ENCODE results near the gene PAGE2B. TPM values are rescaled to one million over a fixed set of nuclear protein-coding genes. Genes with fewer than 3 reads are reported as not detected.
A peak's percentile ranks its signal among the peaks of the same experiment; 100 is the strongest.
"Not testable (repeated sequence)": the region's sequence is repeated elsewhere in the genome, so short reads cannot be mapped to it uniquely, and the experiment has no call there.

Gene PAGE2B
- 10 to 100 TPM in 1 of 8 experiments, 1 to 10 TPM in 2, under 1 TPM in 2, not detected in 3; 0.85 to 27.6 (median 3.1) TPM for total RNA-seq

- no peak within 1 kb of the TSS for H3K4me3 ChIP-seq
- no peak within 1 kb of the TSS for H3K27ac ChIP-seq
- ATAC-seq (replicated peaks in 6 of 8): no peak
- WGBS, 10 experiments: 80 to 87% (median 86%) methylated on average over 4 to 16 of the region's 36 CpGs; no CpG with 5 or more reads in 7 of the 10 experiments
- no peaks in the 10 kb centered on the region for H3K4me1 ChIP-seq (replicated peaks in 1 of 2)
- in situ Hi-C loops (cut with MboI; ENCODE audit: low pct_unique_long_range_greater_than_20kb in 2 of 9, low sequenced_read_pairs in 9 of 9, unreplicated experiment in 9 of 9): no loop called here
These were observed at the start of gene PAGE2B for GRCh38 chrX:55074851-55075467. Gene PAGE2B, plus strand, starts transcription at chrX:55075030. Its CDS starts 1,012 bp downstream, at chrX:55076042.

GRCh38 chrX:55026143-55026542 lies 48.7 kb upstream of the PAGE2B start:
- Histone ChIP-seq H3K4me1 (replicated peaks in 1 of 2) (no peaks in the 10 kb centered on the region), H3K4me3 (no peak overlapping the region), H3K27ac (no peak overlapping the region)
- in situ Hi-C loops (cut with MboI; ENCODE audit: low pct_unique_long_range_greater_than_20kb in 2 of 9, low sequenced_read_pairs in 9 of 9, unreplicated experiment in 9 of 9): no loop called here
- ATAC-seq (replicated peaks in 6 of 8): no peak

- Histone ChIP-seq H3K4me1 (replicated peaks in 1 of 2) (no peaks in the 10 kb centered on the region), H3K4me3 (no peak overlapping the region), H3K27ac (no peak overlapping the region)
- 14 to 77% (median 33%) methylated on average over 1 to 2 of the region's 2 CpGs; no CpG with 5 or more reads in 2 of the 10 experiments for WGBS, 10 experiments
- no peak for ATAC-seq (replicated peaks in 6 of 8)
- in situ Hi-C loops (cut with MboI; ENCODE audit: low pct_unique_long_range_greater_than_20kb in 2 of 9, low sequenced_read_pairs in 9 of 9, unreplicated experiment in 9 of 9): no loop called here
These were observed 48.0 kb upstream of the PAGE2B start for GRCh38 chrX:55026840-55027239.

- no peak overlapping the region for H3K27ac ChIP-seq
- H3K4me3 ChIP-seq: no peak overlapping the region
- no peaks in the 10 kb centered on the region for H3K4me1 ChIP-seq (replicated peaks in 1 of 2)
- in situ Hi-C loops (cut with MboI; ENCODE audit: low pct_unique_long_range_greater_than_20kb in 2 of 9, low sequenced_read_pairs in 9 of 9, unreplicated experiment in 9 of 9): no loop called here
- WGBS, 10 experiments: 21 to 57% methylated on average over 1 to 3 of the region's 4 CpGs; no CpG with 5 or more reads in 8 of the 10 experiments
- ATAC-seq (replicated peaks in 6 of 8): no peak
These were observed 46.8 kb upstream of the PAGE2B start for GRCh38 chrX:55028040-55028439.

- H3K4me3 ChIP-seq: no peak overlapping the region
- H3K27ac ChIP-seq: no peak overlapping the region
- no peak for ATAC-seq (replicated peaks in 6 of 8)
- H3K4me1 ChIP-seq (replicated peaks in 1 of 2): no peaks in the 10 kb centered on the region
- in situ Hi-C loops (cut with MboI; ENCODE audit: low pct_unique_long_range_greater_than_20kb in 2 of 9, low sequenced_read_pairs in 9 of 9, unreplicated experiment in 9 of 9): no loop called here
These were observed 46.2 kb upstream of the PAGE2B start for GRCh38 chrX:55028611-55029010.

- ATAC-seq (replicated peaks in 6 of 8): no peak
- WGBS, 10 experiments: 0 to 63% (median 20%) methylated on average over 1 to 2 of the region's 2 CpGs; no CpG with 5 or more reads in 7 of the 10 experiments
- Histone ChIP-seq H3K4me3 (no peak overlapping the region), H3K27ac (no peak overlapping the region), H3K4me1 (replicated peaks in 1 of 2) (no peaks in the 10 kb centered on the region)
- in situ Hi-C loops (cut with MboI; ENCODE audit: low pct_unique_long_range_greater_than_20kb in 2 of 9, low sequenced_read_pairs in 9 of 9, unreplicated experiment in 9 of 9): no loop called here
These were observed 45.5 kb upstream of the PAGE2B start for GRCh38 chrX:55029291-55029690.

GRCh38 chrX:55030271-55031205 lies 44.3 kb upstream of the PAGE2B start, which contains the start of gene ALAS2:
Gene ALAS2, minus strand, starts transcription at chrX:55030977. Its CDS starts 4,977 bp downstream, at chrX:55026000.
- no peak within 1 kb of the TSS for H3K27ac ChIP-seq
- WGBS, 10 experiments: 32 to 79% (median 48%) methylated on average over 4 to 6 of the region's 7 CpGs; no CpG with 5 or more reads in 4 of the 10 experiments

GRCh38 chrX:55033429-55033828 lies 41.4 kb upstream of the PAGE2B start:
- WGBS, 10 experiments: 0 to 45% (median 44%) methylated on average over 1 to 2 of the region's 2 CpGs; no CpG with 5 or more reads in 7 of the 10 experiments
- in situ Hi-C loops (cut with MboI; ENCODE audit: low pct_unique_long_range_greater_than_20kb in 2 of 9, low sequenced_read_pairs in 9 of 9, unreplicated experiment in 9 of 9): no loop called here
- no peak overlapping the region for H3K4me3 ChIP-seq
- no peak for ATAC-seq (replicated peaks in 6 of 8)
- H3K27ac ChIP-seq: no peak overlapping the region
- H3K4me1 ChIP-seq (replicated peaks in 1 of 2): no peaks in the 10 kb centered on the region

More at GRCh38 chrX:55030271-55031205, 44.3 kb upstream of the PAGE2B start, which contains the start of gene ALAS2:
- Histone ChIP-seq H3K4me3 (no peak within 1 kb of the TSS), H3K4me1 (replicated peaks in 1 of 2) (no peaks in the 10 kb centered on the region)
- in situ Hi-C loops (cut with MboI; ENCODE audit: low pct_unique_long_range_greater_than_20kb in 2 of 9, low sequenced_read_pairs in 9 of 9, unreplicated experiment in 9 of 9): no loop called here
- ATAC-seq (replicated peaks in 6 of 8): no peak

GRCh38 chrX:55039471-55039870 lies 35.4 kb upstream of the PAGE2B start:
- in situ Hi-C loops (cut with MboI; ENCODE audit: low pct_unique_long_range_greater_than_20kb in 2 of 9, low sequenced_read_pairs in 9 of 9, unreplicated experiment in 9 of 9): no loop called here
- WGBS, 10 experiments: 0 to 87% (median 67%) methylated on average over 1 to 3 of the region's 3 CpGs; no CpG with 5 or more reads in 3 of the 10 experiments
- no peak for ATAC-seq (replicated peaks in 6 of 8)

GRCh38 chrX:55041514-55041913 lies 33.3 kb upstream of the PAGE2B start:
- Histone ChIP-seq H3K4me3 (no peak overlapping the region), H3K4me1 (replicated peaks in 1 of 2) (no peaks in the 10 kb centered on the region), H3K27ac (no peak overlapping the region)
- in situ Hi-C loops (cut with MboI; ENCODE audit: low pct_unique_long_range_greater_than_20kb in 2 of 9, low sequenced_read_pairs in 9 of 9, unreplicated experiment in 9 of 9): no loop called here
- 75 to 88% (median 87%) methylated on average over 3 to 6 of the region's 6 CpGs; no CpG with 5 or more reads in 7 of the 10 experiments for WGBS, 10 experiments
- no peak for ATAC-seq (replicated peaks in 6 of 8)

More at GRCh38 chrX:55039471-55039870, 35.4 kb upstream of the PAGE2B start:
- H3K27ac ChIP-seq: no peak overlapping the region
- no peaks in the 10 kb centered on the region for H3K4me1 ChIP-seq (replicated peaks in 1 of 2)
- no peak overlapping the region for H3K4me3 ChIP-seq

- H3K4me1 ChIP-seq (replicated peaks in 1 of 2); ATAC-seq (replicated peaks in 6 of 8); H3K4me3 ChIP-seq; in situ Hi-C loops (cut with MboI; ENCODE audit: low pct_unique_long_range_greater_than_20kb in 2 of 9, low sequenced_read_pairs in 9 of 9, unreplicated experiment in 9 of 9); H3K27ac ChIP-seq: not testable (repeated sequence)
- WGBS, 10 experiments: 100% methylated on average over 1 of the region's 2 CpGs; no CpG with 5 or more reads in 9 of the 10 experiments
These were observed 24.2 kb upstream of the PAGE2B start for GRCh38 chrX:55050599-55050998.

GRCh38 chrX:55056820-55057674 lies 17.8 kb upstream of the PAGE2B start:
- peak in 5 of 8 experiments; percentile 63 to 84 (median 68) for ATAC-seq (replicated peaks in 6 of 8)
- in situ Hi-C loops (cut with MboI; ENCODE audit: low pct_unique_long_range_greater_than_20kb in 2 of 9, low sequenced_read_pairs in 9 of 9, unreplicated experiment in 9 of 9): no loop called here
- WGBS, 10 experiments: 0 to 50% (median 24%) methylated on average over 1 to 7 of the region's 7 CpGs; no CpG with 5 or more reads in 5 of the 10 experiments
- peak overlapping the region in 1 of 5 donors; percentile 14 for H3K4me3 ChIP-seq
- H3K27ac ChIP-seq: no peak overlapping the region
- peaks cover 8 to 10% of the 10 kb centered on the region in 2 donors for H3K4me1 ChIP-seq (replicated peaks in 1 of 2)
